NCI-H2227 treated with DMSO at 0.1 percent for 48 hours (cell line): ENCODE measurements around the gene WDR76.

Source experiments
- DNase-seq: peaks from one replicate; lab custom pipeline; 2025; lab: John Stamatoyannopoulos, UW

WDR76 gene

GRCh38 chr15:43877371-43877770 is 50.6 kb downstream of the WDR76 start:
- DNase-seq = no peak

GRCh38 chr15:43878446-43878845 is 51.6 kb downstream of the WDR76 start:
- DNase-seq = no peak

- no peak for DNase-seq
Measured at GRCh38 chr15:43879386-43880355, 52.9 kb downstream of the WDR76 start.

- no peak for DNase-seq
Measured at GRCh38 chr15:43880406-43881194, 53.8 kb downstream of the WDR76 start.

- no peak for DNase-seq
Measured at GRCh38 chr15:43881245-43881644, 54.4 kb downstream of the WDR76 start.

GRCh38 chr15:43881944-43882343 is 55.1 kb downstream of the WDR76 start:
- DNase-seq = no peak

- no peak for DNase-seq
Measured at GRCh38 chr15:43883571-43883970, 56.8 kb downstream of the WDR76 start.

GRCh38 chr15:43886558-43886957 is 59.8 kb downstream of the WDR76 start:
- no peak for DNase-seq

GRCh38 chr15:43887901-43888300 is 61.1 kb downstream of the WDR76 start:
- DNase-seq = no peak

GRCh38 chr15:43889042-43889441 is 62.2 kb downstream of the WDR76 start:
- DNase-seq = no peak

- DNase-seq = no peak
Measured at GRCh38 chr15:43893956-43894355, 67.2 kb downstream of the WDR76 start.

GRCh38 chr15:43895586-43895985 is 68.8 kb downstream of the WDR76 start:
- DNase-seq = no peak

- no peak for DNase-seq
Measured at GRCh38 chr15:43896543-43896942, 69.7 kb downstream of the WDR76 start.

- no peak for DNase-seq
Measured at GRCh38 chr15:43898891-43899290, 72.1 kb downstream of the WDR76 start.

- no peak for DNase-seq
Measured at GRCh38 chr15:43899928-43900327, 73.1 kb downstream of the WDR76 start.

GRCh38 chr15:43900996-43901395 is 74.2 kb downstream of the WDR76 start:
- no peak for DNase-seq

GRCh38 chr15:43901495-43901894 is 74.7 kb downstream of the WDR76 start:
- DNase-seq = peak; percentile 30

GRCh38 chr15:43903864-43904290 is 77.1 kb downstream of the WDR76 start:
- DNase-seq = peak; percentile 26

- DNase-seq = no peak
Measured at GRCh38 chr15:43905755-43906154, 79.0 kb downstream of the WDR76 start.

- no peak for DNase-seq
Measured at GRCh38 chr15:43908516-43909050, 81.8 kb downstream of the WDR76 start.

- DNase-seq = no peak
Measured at GRCh38 chr15:43911235-43911781, 84.5 kb downstream of the WDR76 start.

GRCh38 chr15:43912208-43912607 is 85.4 kb downstream of the WDR76 start:
- no peak for DNase-seq
